Motor neuron (in vitro differentiated cells): ENCODE results near the gene GALR3. TPM values are rescaled to one million over a fixed set of nuclear protein-coding genes. Genes with fewer than 3 reads are reported as not detected.

ENCODE experiments used
- ATAC-seq, 8 experiments: fragments of 200-7000 bp; cut with Tn5 transposase; replicated peaks in 6 of 8; 2 replicates each; pipeline ENCODE4 v1.8.0; 2021; ENCODE audit warnings: mild to moderate bottlenecking in 8 of 8, moderate library complexity in 8 of 8
- H3K27ac ChIP-seq, 2 donors: fragments of 250-450 bp; sonication (Bioruptor Pico); 2 replicates each; pipeline ENCODE4 v1.9.0; 2021; ENCODE audit warnings: antibody characterized with exemption in 2 of 2, mild to moderate bottlenecking in 2 of 2, moderate library complexity in 1 of 2
- H3K4me1 ChIP-seq, 2 donors: fragments of 250-450 bp; sonication (Bioruptor Pico); replicated peaks in 1 of 2; 2 replicates each; pipeline ENCODE4 v1.6.1; 2021; ENCODE audit warnings: antibody characterized with exemption in 2 of 2, mild to moderate bottlenecking in 2 of 2, moderate library complexity in 1 of 2
- H3K4me3 ChIP-seq, 5 donors: fragments of 250-450 bp; sonication (Bioruptor Pico); 2 replicates each; pipeline ENCODE4 v1.9.0; 2021; ENCODE audit warnings: antibody characterized with exemption in 5 of 5, mild to moderate bottlenecking in 5 of 5, moderate library complexity in 4 of 5
- WGBS, 10 experiments: fragments of 450-650 bp; shearing (Covaris generic); methylation state at CpG; one replicate each; pipeline ENCODE4 v1.0.0; 2022; 5-methylcytosine and 5-hydroxymethylcytosine counted together
- in situ Hi-C, 9 experiments: fragments of 400-800 bp; cut with MboI; loops; one replicate each; pipeline ENCODE4 v1.15.0; 2021; ENCODE audit warnings: low sequenced_read_pairs in 9 of 9, low pct_unique_long_range_greater_than_20kb in 2 of 9; ENCODE audit not compliant: unreplicated experiment in 9 of 9
- total RNA-seq, 8 experiments: library from RNA; unstranded; fragments of 300-600 nt; gene quantifications; 2 replicates each; pipeline versions ENCODE4 v1.2.3 to v1.2.4, GENCODE V29; 2022

GALR3 gene
- total RNA-seq, 8 experiments from 2014 or later = not detected

DNA sequence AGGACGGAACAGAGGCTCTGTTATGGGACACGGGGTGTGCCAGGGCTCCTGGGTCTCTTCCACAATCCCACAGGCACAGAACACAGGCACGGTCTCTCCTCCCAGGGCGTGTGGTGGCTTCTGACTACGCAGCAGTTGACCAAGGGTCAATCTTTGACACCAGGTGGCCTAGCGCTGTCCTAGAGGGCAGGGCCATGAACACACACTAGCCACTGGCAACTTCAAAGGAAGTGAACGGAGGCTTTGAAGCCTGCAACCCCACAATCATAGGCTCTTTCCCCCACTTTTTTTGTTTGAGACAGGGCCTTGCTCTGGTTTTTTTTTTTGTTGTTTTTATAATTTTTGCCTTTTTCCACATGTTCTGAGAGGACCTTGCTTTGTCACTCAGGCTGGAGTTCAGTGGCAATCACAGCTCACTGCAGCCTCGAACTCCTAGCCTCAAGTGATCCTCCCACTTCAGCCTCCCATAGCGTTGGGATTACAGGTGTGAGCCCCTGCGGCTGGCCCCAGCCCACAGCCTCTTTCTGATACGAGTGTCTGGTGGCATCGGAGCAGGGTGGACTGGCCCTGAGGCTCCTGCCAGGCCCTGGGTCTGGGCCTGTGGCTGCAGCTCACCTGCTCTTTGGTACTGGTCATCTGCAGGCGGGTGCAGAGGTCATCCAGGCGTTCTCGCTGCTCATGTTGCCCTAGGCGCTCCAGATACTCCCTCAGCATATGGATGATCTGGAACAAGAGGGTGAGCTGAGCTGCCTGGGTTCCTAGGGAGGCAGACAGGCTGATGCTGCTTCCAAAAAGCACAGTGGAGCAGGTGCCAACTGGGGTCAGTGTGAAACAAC lies 9.1 kb downstream of the GALR3 start:
- in situ Hi-C loops = no loop called here
- Histone ChIP-seq H3K4me3 (no peak overlapping the region), H3K4me1 (peaks cover 3 to 4% of the 10 kb centered on the region in 2 donors), H3K27ac (no peak overlapping the region)
- 83 to 100% (median 96%) methylated on average over 1 to 10 of the region's 16 CpGs; no CpG with 5 or more reads in 2 of the 10 experiments for WGBS, 10 experiments
- no peak for ATAC-seq

DNA sequence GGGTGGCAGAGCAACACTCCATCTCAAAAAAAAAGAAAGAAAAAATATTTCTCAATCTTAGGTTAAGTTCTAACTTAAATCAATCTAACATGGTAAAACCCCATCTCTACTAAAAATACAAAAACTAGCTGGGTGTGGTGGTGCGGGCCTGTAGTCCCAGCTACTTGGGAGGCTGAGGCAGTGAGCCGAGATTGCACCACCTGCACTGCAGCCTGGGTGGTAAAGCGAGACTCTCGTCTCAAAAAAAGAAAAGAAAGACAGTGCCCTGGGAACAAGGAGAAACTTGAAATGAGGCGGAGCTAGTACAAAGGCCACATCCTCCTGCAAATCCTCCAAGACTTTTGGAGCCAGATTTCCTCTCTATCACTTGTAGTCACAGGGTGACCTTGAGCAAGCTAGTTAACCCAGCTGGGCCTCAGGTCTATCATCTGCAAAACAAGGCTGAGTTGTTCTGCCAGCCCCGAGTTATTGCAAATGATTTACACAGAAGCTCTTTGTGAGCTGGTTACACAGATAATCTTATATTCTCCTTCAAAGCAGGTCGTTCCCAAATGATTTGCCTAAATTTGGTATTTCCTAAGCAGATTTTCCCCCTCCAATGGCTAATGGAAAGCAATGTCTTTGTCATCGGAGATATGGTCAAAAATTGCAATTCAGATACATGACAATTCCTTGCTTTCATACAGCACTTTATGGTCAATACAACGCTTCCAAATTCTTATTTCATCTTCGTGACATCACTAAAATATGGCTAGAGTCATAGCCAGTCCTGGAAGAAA lies 19.0 kb downstream of the GALR3 start:
- Histone ChIP-seq H3K27ac (no peak overlapping the region), H3K4me1 (peaks cover 11 to 12% of the 10 kb centered on the region in 2 donors), H3K4me3 (peak overlapping the region in 1 of 5 donors; percentile 80)
- 73 to 100% (median 90%) methylated on average over 1 to 9 of the region's 10 CpGs for WGBS, 10 experiments
- ATAC-seq = no peak
- in situ Hi-C loops = no loop called here

DNA sequence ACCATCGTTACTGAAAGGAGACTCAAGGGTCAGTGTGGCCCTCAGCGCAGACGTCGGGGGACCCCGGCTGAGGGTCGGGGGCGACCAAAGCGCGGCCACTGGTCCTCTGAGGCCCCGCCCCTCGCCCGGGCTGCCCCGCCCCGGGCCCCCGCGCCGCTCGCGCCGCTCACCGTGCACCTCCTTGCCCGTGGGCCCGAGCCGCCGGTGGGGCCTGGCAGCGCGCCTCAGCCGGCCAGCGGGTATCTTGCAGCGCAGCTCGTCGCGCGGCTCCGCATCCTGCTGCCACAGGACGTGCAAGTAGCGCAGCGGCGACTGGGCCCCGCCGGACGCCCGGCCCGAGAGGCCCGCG lies 20.5 kb downstream of the GALR3 start:
- 0% methylated on average over 3 to 4 of the region's 46 CpGs; no CpG with 5 or more reads in 8 of the 10 experiments for WGBS, 10 experiments
- H3K27ac ChIP-seq = peak overlapping the region; percentile 86 to 90
- peaks cover 15 to 16% of the 10 kb centered on the region in 2 donors for H3K4me1 ChIP-seq
- ATAC-seq = peak; percentile 33 to 60 (median 56)
- in situ Hi-C loops = no loop called here
- peak overlapping the region; percentile 56 to 80 (median 66) for H3K4me3 ChIP-seq

DNA sequence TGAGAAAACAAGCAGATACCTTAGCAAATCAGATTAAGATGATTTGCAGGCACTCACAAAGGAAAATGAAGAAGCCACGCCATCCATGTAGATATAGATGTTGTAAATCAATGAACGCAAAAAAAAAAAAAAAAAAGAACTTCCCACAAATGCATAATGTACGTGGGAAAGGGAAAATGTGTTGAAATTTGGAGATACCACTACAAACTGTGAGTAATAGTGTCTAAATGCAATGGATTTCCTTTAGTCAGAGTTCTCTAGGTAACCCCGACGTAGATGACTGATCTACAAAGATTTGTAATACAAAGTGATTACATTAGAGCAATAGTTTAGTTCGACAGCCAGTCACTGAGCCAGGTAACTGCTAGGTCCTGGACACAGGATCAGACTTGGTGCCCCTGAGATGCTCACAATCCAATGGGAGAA lies 21.7 kb downstream of the GALR3 start:
- peak overlapping the region; percentile 56 to 80 (median 66) for H3K4me3 ChIP-seq
- in situ Hi-C loops = no loop called here
- no peak for ATAC-seq
- H3K4me1 ChIP-seq = peaks cover 15 to 16% of the 10 kb centered on the region in 2 donors
- whole genome bisulfite sequencing, 10 experiments = 73 to 100% (median 95%) methylated on average over 1 to 6 of the region's 6 CpGs
- peak overlapping the region; percentile 65 to 83 for H3K27ac ChIP-seq

DNA sequence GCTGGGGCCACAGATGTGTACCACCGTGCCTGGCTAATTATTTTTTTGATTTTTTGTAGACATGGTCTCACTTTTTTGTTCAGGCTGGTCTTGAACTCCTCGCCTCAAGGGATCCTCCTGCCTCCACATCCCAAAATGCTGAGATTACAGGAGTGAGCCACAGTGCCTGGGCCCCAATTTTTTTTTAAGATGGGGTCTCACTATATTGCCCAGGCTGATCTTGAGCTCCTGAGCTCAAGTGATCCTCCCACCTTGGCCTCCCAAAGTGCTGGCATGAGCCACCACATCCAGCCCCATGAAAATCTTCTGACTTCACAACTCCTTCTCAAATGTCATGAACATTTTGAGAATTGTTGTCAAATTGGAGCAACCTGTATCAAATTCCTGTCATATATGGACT lies 23.3 kb downstream of the GALR3 start:
- Histone ChIP-seq H3K27ac (no peak overlapping the region), H3K4me1 (peaks cover 19 to 27% of the 10 kb centered on the region in 2 donors), H3K4me3 (no peak overlapping the region)
- no peak for ATAC-seq
- WGBS, 10 experiments = 67 to 100% (median 86%) methylated on average over 1 to 2 of the region's 2 CpGs; no CpG with 5 or more reads in 3 of the 10 experiments
- in situ Hi-C loops = no loop called here

DNA sequence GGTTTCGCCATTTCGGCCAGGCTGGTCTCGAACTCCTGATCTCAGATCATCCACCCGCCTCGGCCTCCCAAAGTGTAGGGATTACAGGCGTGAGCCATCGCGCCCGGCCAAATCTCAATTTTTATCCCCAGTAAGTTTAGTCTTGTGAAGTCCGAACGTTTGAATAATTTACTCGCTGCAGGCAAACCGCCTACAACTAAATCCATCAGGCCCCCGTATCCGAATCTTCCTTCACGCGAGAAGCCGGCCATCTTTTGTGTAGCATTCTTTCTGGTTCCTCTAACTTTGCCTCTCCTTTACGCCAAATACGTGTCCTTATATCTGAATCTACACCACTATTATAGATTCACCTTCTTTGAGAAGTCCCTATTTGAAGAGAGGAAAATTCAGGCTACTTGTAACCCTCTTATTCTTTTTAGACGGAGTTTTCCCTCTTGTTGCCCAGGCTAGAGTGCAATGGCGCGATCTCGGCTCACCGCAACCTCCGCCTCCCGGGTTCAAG lies 25.5 kb downstream of the GALR3 start:
- in situ Hi-C loops = no loop called here
- ATAC-seq = peak in 1 of 8 experiments; percentile 1
- Histone ChIP-seq H3K4me1 (peaks cover 8 to 16% of the 10 kb centered on the region in 2 donors), H3K4me3 (peak overlapping the region; percentile 62 to 95 (median 87)), H3K27ac (peak overlapping the region; percentile 84 to 90)
- 16 to 100% (median 35%) methylated on average over 2 to 21 of the region's 27 CpGs; no CpG with 5 or more reads in 1 of the 10 experiments for WGBS, 10 experiments

DNA sequence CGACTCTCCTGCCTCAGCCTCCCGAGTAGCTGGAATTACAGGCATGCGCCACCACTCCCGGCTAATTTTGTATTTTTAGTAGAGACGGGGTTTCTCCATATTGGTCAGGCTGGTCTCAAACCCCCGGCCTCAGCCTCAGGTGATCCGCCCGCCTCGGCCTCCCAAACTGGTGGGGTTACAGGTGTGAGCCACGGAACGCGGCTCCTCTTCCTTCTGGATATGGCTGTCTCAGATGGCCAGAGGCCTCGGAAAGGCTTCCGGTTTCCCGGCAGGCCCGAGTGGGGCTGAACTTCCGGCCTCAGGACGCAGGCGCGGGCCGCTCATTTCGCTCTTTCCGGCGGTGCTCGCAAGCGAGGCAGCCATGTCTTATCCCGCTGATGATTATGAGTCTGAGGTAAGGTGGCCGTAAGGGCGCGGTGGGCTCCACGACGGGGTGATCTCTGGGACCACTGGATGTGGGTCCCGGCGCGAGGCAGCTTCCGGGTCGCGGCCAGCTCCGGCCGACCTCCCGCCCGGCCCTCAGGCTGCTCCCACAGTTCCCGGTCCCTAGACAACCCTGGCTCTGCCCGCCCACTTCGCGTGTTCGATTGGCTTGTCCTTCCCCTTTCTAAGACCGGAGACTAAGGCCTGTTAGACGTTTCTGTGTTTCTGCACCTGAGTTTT lies 26.0 kb downstream of the GALR3 start, which contains the start of gene EIF3L:
TSS of gene EIF3L (plus strand) at position 331 of the 663 bp plus-strand sequence. CDS start at position 362, 31 bp downstream.
- WGBS, 10 experiments = 0 to 4% (median 0%) methylated on average over 1 to 15 of the region's 49 CpGs; no CpG with 5 or more reads in 2 of the 10 experiments
- peaks cover 8 to 16% of the 10 kb centered on the region in 2 donors for H3K4me1 ChIP-seq
- H3K27ac ChIP-seq = peak within 1 kb of the TSS; percentile 84 to 90
- peak within 1 kb of the TSS; percentile 62 to 95 (median 87) for H3K4me3 ChIP-seq
- peak; percentile 70 to 86 (median 74) for ATAC-seq
- in situ Hi-C loops = no loop called here

DNA sequence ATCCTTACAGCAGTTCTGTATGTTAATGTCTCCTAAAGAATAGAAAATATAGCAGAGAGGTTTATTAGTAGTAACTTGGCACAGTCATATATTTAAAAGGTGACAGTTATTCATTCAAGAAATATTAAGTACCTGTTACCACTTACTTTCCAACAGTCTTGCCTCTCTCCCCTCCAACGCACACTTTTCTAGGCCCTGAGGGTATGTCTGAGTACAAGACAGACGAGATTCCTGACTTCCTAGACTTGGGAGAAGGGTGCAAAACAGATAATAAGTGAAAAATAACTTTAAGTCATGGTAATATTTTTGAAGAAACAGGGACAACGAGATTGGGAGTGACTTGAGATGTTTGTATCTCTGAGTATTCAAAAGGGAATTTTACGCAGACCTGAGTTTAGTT lies 27.6 kb downstream of the GALR3 start:
- WGBS, 10 experiments = 73 to 100% (median 89%) methylated on average over 2 to 4 of the region's 4 CpGs; no CpG with 5 or more reads in 1 of the 10 experiments
- ATAC-seq = no peak
- Histone ChIP-seq H3K27ac (no peak overlapping the region), H3K4me1 (peaks cover 8 to 16% of the 10 kb centered on the region in 2 donors), H3K4me3 (no peak overlapping the region)
- in situ Hi-C loops = no loop called here

DNA sequence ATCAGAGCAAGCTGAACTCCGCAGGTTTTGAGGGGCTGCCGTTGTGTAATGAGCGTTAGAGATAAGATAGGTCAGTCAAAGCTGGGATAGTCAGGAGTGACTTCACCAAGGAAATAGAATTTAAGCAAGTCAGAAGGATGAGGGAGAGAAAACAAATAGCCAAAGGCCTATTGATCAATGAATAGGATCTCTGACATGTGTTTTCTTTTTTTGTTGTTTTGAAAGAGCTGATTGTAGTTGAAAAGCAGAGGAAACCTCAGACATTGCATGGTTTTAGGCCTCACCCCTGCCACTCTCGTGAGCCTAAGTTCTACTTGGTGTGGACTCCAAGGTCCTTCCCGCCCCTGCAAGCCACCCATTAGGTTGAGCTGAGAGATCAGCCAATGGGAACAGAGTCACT lies 29.2 kb downstream of the GALR3 start:
- in situ Hi-C loops = no loop called here

DNA sequence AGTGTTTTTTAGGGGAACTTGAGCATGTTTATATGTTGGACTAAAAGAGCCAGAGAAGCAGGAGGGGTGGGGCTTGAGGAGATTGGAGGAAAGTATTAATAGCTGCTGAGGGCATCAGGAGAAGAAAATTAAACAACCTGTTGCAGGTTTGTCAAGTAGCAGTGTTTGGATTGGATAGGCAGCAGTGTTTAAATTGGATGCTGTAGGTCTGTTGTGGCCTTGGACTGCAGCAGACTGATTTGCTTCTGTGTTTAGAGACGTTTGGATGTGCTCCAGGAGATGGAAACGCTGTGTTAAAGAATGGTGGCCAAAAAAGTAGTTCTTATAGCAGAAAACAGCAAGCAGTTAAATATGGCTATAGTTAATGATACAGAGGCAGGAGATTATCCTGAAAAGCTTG lies 31.8 kb downstream of the GALR3 start:
- in situ Hi-C loops = no loop called here
- ATAC-seq = no peak
- Histone ChIP-seq H3K4me3 (no peak overlapping the region), H3K27ac (no peak overlapping the region), H3K4me1 (peaks cover 4 to 11% of the 10 kb centered on the region in 2 donors)
- WGBS, 10 experiments = 30 to 100% (median 95%) methylated on average over 2 of the region's 2 CpGs; no CpG with 5 or more reads in 5 of the 10 experiments

More for the DNA sequence above, 29.2 kb downstream of the GALR3 start:
- Histone ChIP-seq H3K4me1 (peaks cover 8 to 16% of the 10 kb centered on the region in 2 donors), H3K4me3 (no peak overlapping the region), H3K27ac (no peak overlapping the region)
- ATAC-seq = no peak
- WGBS, 10 experiments = 63 to 100% (median 96%) methylated on average over 2 to 5 of the region's 5 CpGs; no CpG with 5 or more reads in 1 of the 10 experiments

DNA sequence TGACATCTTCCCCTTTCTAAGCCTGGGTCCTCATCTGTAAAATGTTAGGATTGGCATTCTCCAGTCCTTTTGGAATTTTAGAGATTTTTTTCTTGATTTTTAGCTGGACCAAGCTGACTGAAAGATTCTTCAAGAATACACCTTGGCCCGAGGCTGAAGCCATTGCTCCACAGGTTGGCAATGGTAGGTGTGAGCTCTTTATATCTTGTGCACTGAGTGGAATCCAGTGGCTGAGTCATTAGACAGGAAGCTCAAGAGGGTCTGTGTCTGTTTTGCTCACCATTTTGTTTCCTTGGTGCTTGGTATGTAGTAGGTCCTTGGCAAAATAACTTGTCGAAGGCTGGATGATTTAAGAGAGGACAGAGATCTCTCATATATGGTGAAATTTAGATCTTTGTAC lies 32.3 kb downstream of the GALR3 start:
- ATAC-seq = no peak
- 75 to 100% (median 98%) methylated on average over 1 to 2 of the region's 2 CpGs; no CpG with 5 or more reads in 2 of the 10 experiments for WGBS, 10 experiments
- H3K4me3 ChIP-seq = no peak overlapping the region
- H3K27ac ChIP-seq = no peak overlapping the region
- peaks cover under 1 to 7% of the 10 kb centered on the region in 2 donors for H3K4me1 ChIP-seq
- in situ Hi-C loops = no loop called here

DNA sequence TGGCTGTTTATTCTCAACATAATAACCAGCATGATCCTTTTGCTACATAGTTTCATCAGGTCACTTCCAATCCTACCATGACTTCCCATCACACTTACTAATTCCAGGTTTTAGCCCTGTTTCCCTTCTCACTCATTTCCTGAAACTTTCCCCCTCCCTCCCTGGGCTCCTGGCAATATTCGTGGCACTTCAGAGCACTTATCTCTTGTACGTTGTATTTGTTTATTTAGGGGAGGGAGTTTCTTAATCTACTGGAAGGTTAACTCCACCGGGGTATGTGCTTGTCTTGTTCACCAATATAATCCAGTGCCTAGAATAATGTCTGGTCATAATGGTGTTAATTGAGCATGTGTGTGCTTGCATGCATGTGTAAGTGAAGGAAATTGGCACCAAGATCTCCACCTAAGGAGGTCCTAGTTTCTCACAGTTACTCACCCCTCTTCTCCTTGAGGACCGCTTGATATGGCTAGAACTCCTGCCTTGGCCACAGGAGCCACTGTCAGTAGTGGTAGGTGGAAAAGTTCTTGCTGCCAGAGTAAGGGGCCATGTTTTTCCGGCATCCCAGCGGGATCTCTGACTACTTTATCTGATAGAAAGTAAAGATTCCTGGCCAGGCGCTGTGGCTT lies 37.7 kb downstream of the GALR3 start:
- no peak overlapping the region for H3K4me3 ChIP-seq
- in situ Hi-C loops = no loop called here
- WGBS, 10 experiments = 47 to 100% (median 89%) methylated on average over 2 to 6 of the region's 7 CpGs; no CpG with 5 or more reads in 1 of the 10 experiments
- ATAC-seq = no peak
- H3K4me1 ChIP-seq = peaks cover 6 to 8% of the 10 kb centered on the region in 2 donors
- no peak overlapping the region for H3K27ac ChIP-seq
